OCI-LY7 (cell line): Measurements from ENCODE around the gene CYP11A1.

Experiments used
- EZH2phosphoT487 ChIP-seq: fragments of 200-600 bp; sonication (generic); IDR thresholded peaks from 2 replicates; pipeline ENCODE4 v1.6.1; 2018; ENCODE audit warnings: low read depth, borderline replicate concordance, mild to moderate bottlenecking, mixed run types, antibody characterized with exemption, low read length, moderate library complexity, mixed read lengths
- TF ChIP-seq, protein P1 (sequence below): fragments of 200-600 bp; sonication (generic); conservative IDR thresholded peaks from 2 replicates; pipeline ENCODE4 v1.5.1; 2014; ENCODE audit warnings: mild to moderate bottlenecking, antibody characterized with exemption, low read length, moderate library complexity, mixed read lengths

GRCh38 chr15:74412159-74412558 lies 44.7 kb upstream of the CYP11A1 start:
- TF ChIP-seq, protein P1, sequence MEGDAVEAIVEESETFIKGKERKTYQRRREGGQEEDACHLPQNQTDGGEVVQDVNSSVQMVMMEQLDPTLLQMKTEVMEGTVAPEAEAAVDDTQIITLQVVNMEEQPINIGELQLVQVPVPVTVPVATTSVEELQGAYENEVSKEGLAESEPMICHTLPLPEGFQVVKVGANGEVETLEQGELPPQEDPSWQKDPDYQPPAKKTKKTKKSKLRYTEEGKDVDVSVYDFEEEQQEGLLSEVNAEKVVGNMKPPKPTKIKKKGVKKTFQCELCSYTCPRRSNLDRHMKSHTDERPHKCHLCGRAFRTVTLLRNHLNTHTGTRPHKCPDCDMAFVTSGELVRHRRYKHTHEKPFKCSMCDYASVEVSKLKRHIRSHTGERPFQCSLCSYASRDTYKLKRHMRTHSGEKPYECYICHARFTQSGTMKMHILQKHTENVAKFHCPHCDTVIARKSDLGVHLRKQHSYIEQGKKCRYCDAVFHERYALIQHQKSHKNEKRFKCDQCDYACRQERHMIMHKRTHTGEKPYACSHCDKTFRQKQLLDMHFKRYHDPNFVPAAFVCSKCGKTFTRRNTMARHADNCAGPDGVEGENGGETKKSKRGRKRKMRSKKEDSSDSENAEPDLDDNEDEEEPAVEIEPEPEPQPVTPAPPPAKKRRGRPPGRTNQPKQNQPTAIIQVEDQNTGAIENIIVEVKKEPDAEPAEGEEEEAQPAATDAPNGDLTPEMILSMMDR = no peak
- no peak for TF ChIP-seq EZH2phosphoT487
